ENCODE measurements around the gene ABRACL. TPM values are rescaled to one million over a fixed set of nuclear protein-coding genes. Genes with fewer than 3 reads are reported as not detected.
A peak's percentile ranks its signal among the peaks of the same experiment; 100 is the strongest.

ABRACL gene
- polyA plus RNA-seq, 1 donor (not counting 4 experiments of a cell fraction or from before 2014, with no cell fraction given): 120 TPM

DNA sequence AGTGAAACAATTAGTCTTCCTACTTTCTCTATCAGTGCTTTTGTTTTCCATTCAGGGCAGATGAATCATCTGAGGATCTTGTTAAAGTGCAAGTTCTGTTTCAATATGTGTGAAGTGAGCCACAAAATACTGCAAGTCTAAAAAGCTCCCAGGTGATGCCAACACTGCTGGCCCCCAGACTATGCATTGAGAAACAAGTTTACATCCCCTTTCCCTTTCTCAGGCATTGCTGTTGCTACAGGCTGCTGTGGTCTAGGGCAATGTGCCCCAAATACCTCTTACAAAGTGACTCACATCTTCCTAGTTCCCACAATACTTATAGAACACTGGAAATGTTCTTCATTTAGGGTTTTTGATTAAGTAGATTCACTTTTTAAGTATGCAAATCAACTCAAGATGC, 31.8 kb downstream of the ABRACL start:
- no peaks in the 10 kb centered on the region for H3K9me3 ChIP-seq (ENCODE audit: control insufficient read depth, low read depth, low read length)
- H3K4me2 ChIP-seq (ENCODE audit: control insufficient read depth, extremely low read depth, insufficient read depth, low read depth, low read length): peak overlapping the region; percentile 22
- no peaks in the 10 kb centered on the region for H3K79me2 ChIP-seq (ENCODE audit: control insufficient read depth, insufficient read depth, low read length)
- FAIRE-seq: no peak
- H2AFZ ChIP-seq (ENCODE audit: control insufficient read depth, low read length): no peak overlapping the region
- H3K4me1 ChIP-seq (ENCODE audit: control insufficient read depth, extremely low read depth, insufficient read depth, low read length): peaks cover 9% of the 10 kb centered on the region
- no peak overlapping the region for H3K27ac ChIP-seq (ENCODE audit: control insufficient read depth, insufficient read depth, low read length)
- no peak overlapping the region for H3K4me3 ChIP-seq (ENCODE audit: control insufficient read depth in 2 of 3, extremely low read depth in 1 of 3, insufficient read depth in 2 of 3, low read depth in 1 of 3, low read length in 3 of 3)
- DNase-seq (ENCODE audit: low read depth, low spot score): no peak
- no peaks in the 10 kb centered on the region for H3K27me3 ChIP-seq (ENCODE audit: control insufficient read depth, extremely low read depth, insufficient read depth, low read length)
- H3K36me3 ChIP-seq (ENCODE audit: control insufficient read depth in 2 of 2, extremely low read depth in 1 of 2, insufficient read depth in 2 of 2, low read length in 2 of 2): no peaks in the 10 kb centered on the region
- dilution Hi-C loops (cut with MboI; ENCODE audit: extremely low pct_ligation_motif_present, low sequenced_read_pairs): no loop called here
- no peak for TF ChIP-seq EZH2 (IDR thresholded peaks at IDR 0.05; ENCODE audit: low read length)
- TF ChIP-seq, protein P1, sequence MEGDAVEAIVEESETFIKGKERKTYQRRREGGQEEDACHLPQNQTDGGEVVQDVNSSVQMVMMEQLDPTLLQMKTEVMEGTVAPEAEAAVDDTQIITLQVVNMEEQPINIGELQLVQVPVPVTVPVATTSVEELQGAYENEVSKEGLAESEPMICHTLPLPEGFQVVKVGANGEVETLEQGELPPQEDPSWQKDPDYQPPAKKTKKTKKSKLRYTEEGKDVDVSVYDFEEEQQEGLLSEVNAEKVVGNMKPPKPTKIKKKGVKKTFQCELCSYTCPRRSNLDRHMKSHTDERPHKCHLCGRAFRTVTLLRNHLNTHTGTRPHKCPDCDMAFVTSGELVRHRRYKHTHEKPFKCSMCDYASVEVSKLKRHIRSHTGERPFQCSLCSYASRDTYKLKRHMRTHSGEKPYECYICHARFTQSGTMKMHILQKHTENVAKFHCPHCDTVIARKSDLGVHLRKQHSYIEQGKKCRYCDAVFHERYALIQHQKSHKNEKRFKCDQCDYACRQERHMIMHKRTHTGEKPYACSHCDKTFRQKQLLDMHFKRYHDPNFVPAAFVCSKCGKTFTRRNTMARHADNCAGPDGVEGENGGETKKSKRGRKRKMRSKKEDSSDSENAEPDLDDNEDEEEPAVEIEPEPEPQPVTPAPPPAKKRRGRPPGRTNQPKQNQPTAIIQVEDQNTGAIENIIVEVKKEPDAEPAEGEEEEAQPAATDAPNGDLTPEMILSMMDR (optimal IDR thresholded peaks at IDR 0.05 in 1 of 3, IDR thresholded peaks at IDR 0.05 in 1 of 3, conservative IDR thresholded peaks at IDR 0.05 in 1 of 3; ENCODE audit: extremely low read depth in 1 of 3, insufficient read depth in 2 of 3, low read length in 3 of 3): no peak
- no peaks in the 10 kb centered on the region for H3K9me1 ChIP-seq (ENCODE audit: control insufficient read depth, extremely low read depth, insufficient read depth, low read length)
- H3K9ac ChIP-seq (ENCODE audit: control insufficient read depth, extremely low read depth, insufficient read depth, low read length): no peak overlapping the region
- no peaks in the 10 kb centered on the region for H4K20me1 ChIP-seq (ENCODE audit: control insufficient read depth, extremely low read depth, insufficient read depth, low read length)

DNA sequence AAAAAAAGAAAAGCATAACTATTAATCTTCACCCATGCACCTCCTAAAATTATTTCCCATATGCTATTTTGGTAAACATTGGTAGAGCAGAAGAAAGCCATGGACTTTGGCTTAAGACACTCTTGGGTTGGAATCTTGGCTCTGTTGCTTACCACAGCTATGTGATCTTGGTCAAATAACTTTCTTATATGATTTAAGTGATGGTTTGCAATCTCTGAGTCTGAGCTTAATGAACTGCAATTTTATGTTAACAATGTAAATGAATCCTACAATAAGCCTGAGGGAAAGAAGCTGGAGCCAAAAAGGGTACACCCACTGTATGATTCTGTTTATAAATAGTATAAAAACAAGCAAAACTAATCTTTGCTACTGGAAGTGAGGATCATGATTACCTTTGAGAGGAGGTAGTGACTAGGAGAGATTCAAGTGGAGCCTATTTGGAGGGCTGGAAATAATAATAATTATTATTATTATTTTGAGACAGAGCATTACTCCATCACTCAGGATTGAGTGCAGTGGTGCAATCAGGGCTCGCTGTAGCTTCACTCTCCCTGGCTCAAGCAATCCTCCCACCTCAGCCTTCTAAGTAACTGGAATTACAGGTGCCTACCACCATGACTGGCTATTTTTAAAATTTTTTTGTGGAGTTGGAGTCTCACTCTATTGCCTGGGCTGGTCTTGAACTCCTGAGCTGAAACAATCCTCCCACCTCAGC, 34.5 kb downstream of the ABRACL start:
- no peaks in the 10 kb centered on the region for H3K27me3 ChIP-seq (ENCODE audit: control insufficient read depth, extremely low read depth, insufficient read depth, low read length)
- no peaks in the 10 kb centered on the region for H4K20me1 ChIP-seq (ENCODE audit: control insufficient read depth, extremely low read depth, insufficient read depth, low read length)
- no peak overlapping the region for H3K4me3 ChIP-seq (ENCODE audit: control insufficient read depth in 2 of 3, extremely low read depth in 1 of 3, insufficient read depth in 2 of 3, low read depth in 1 of 3, low read length in 3 of 3)
- no peak overlapping the region for H3K27ac ChIP-seq (ENCODE audit: control insufficient read depth, insufficient read depth, low read length)
- H3K9me1 ChIP-seq (ENCODE audit: control insufficient read depth, extremely low read depth, insufficient read depth, low read length): no peaks in the 10 kb centered on the region
- TF ChIP-seq EZH2 (IDR thresholded peaks at IDR 0.05; ENCODE audit: low read length): no peak
- TF ChIP-seq, protein P1 (optimal IDR thresholded peaks at IDR 0.05 in 1 of 3, IDR thresholded peaks at IDR 0.05 in 1 of 3, conservative IDR thresholded peaks at IDR 0.05 in 1 of 3; ENCODE audit: extremely low read depth in 1 of 3, insufficient read depth in 2 of 3, low read length in 3 of 3): no peak
- H3K79me2 ChIP-seq (ENCODE audit: control insufficient read depth, insufficient read depth, low read length): no peaks in the 10 kb centered on the region
- dilution Hi-C loops (cut with MboI; ENCODE audit: extremely low pct_ligation_motif_present, low sequenced_read_pairs): no loop called here
- no peak for DNase-seq (ENCODE audit: low read depth, low spot score)
- no peak overlapping the region for H3K4me2 ChIP-seq (ENCODE audit: control insufficient read depth, extremely low read depth, insufficient read depth, low read depth, low read length)
- peaks cover 9% of the 10 kb centered on the region for H3K4me1 ChIP-seq (ENCODE audit: control insufficient read depth, extremely low read depth, insufficient read depth, low read length)
- H3K9ac ChIP-seq (ENCODE audit: control insufficient read depth, extremely low read depth, insufficient read depth, low read length): no peak overlapping the region
- H2AFZ ChIP-seq (ENCODE audit: control insufficient read depth, low read length): no peak overlapping the region
- no peaks in the 10 kb centered on the region for H3K36me3 ChIP-seq (ENCODE audit: control insufficient read depth in 2 of 2, extremely low read depth in 1 of 2, insufficient read depth in 2 of 2, low read length in 2 of 2)
- FAIRE-seq: no peak
- H3K9me3 ChIP-seq (ENCODE audit: control insufficient read depth, low read depth, low read length): no peaks in the 10 kb centered on the region

All from keratinocyte (primary cell).